Liver (tissue), 9 donors: ENCODE data around the gene TRAPPC5. TPM values are rescaled to one million over a fixed set of nuclear protein-coding genes. Genes with fewer than 3 reads are reported as not detected.

Source experiments
- DNase-seq: peaks from one replicate; pipeline ENCODE4 v3.0.0-alpha.2; 2017; ENCODE audit warnings: low spot score
- H3K27ac ChIP-seq, 2 donors: one replicate each; pipeline ENCODE4 v1.7.0; 2013; ENCODE audit warnings: inconsistent platforms in 2 of 2, low read length in 2 of 2, control low read depth in 1 of 2, low read depth in 1 of 2, mild to moderate bottlenecking in 1 of 2
- H3K27me3 ChIP-seq, 4 donors: one replicate each; pipeline versions ENCODE4 v1.6.1 to v1.7.0; 2013; ENCODE audit warnings: low read length in 3 of 4, inconsistent platforms in 1 of 4, mild to moderate bottlenecking in 1 of 4, moderate library complexity in 1 of 4; ENCODE audit not compliant: control insufficient read depth in 4 of 4, insufficient read depth in 4 of 4
- H3K36me3 ChIP-seq, 4 donors: one replicate each; pipeline versions ENCODE4 v1.6.1 to v1.7.0; 2013; ENCODE audit warnings: low read length in 3 of 4, mild to moderate bottlenecking in 3 of 4, low read depth in 1 of 4, moderate library complexity in 1 of 4; ENCODE audit not compliant: control insufficient read depth in 4 of 4, insufficient read depth in 3 of 4
- H3K4me1 ChIP-seq, 4 donors: one replicate each; pipeline versions ENCODE4 v1.6.1 to v1.7.0; 2013; ENCODE audit warnings: low read length in 3 of 4, mild to moderate bottlenecking in 3 of 4, moderate library complexity in 1 of 4; ENCODE audit not compliant: control insufficient read depth in 4 of 4, insufficient read depth in 4 of 4
- H3K4me3 ChIP-seq, 3 donors: one replicate each; pipeline versions ENCODE4 v1.6.1 to v1.7.0; 2013; ENCODE audit warnings: low read length in 3 of 3, control low read depth in 1 of 3, low read depth in 1 of 3, mild to moderate bottlenecking in 1 of 3
- H3K9ac ChIP-seq, 2 donors: one replicate each; pipeline ENCODE4 v1.7.0; 2013; ENCODE audit warnings: low read length in 2 of 2, mild to moderate bottlenecking in 2 of 2, moderate library complexity in 2 of 2, control low read depth in 1 of 2, low read depth in 1 of 2
- H3K9me3 ChIP-seq, 4 donors: one replicate each; pipeline versions ENCODE4 v1.6.1 to v1.7.0; 2013; ENCODE audit warnings: low read length in 3 of 4; ENCODE audit not compliant: control insufficient read depth in 4 of 4
- CTCF ChIP-seq: fragments of 150-350 bp; IDR thresholded peaks from 2 replicates; pipeline ENCODE4 v1.5.1; 2017; ENCODE audit warnings: improper control_type of control experiment, low read depth, low read length; ENCODE audit not compliant: missing input control
- EGR1 ChIP-seq, 2 donors: IDR thresholded peaks; 2 replicates each; pipeline ENCODE4 v1.6.1; 2016 to 2018; ENCODE audit warnings: antibody characterized with exemption in 2 of 2, low read depth in 2 of 2
- FOXA1 ChIP-seq: IDR thresholded peaks from 2 replicates; pipeline ENCODE4 v1.6.1; 2016; ENCODE audit warnings: antibody characterized with exemption
- FOXA2 ChIP-seq: IDR thresholded peaks from 2 replicates; pipeline ENCODE4 v1.6.1; 2016; ENCODE audit warnings: antibody characterized with exemption
- GABPA ChIP-seq, 2 donors: IDR thresholded peaks in 1 of 2; conservative IDR thresholded peaks in 1 of 2; 2 replicates each; pipeline ENCODE4 v1.6.1; 2016; ENCODE audit warnings: antibody characterized with exemption in 2 of 2, mild to moderate bottlenecking in 1 of 2, moderate library complexity in 1 of 2
- HNF4A ChIP-seq, 2 donors: conservative IDR thresholded peaks; 2 replicates each; pipeline ENCODE4 v1.6.1; 2016; ENCODE audit warnings: antibody characterized with exemption in 2 of 2, mild to moderate bottlenecking in 2 of 2
- HNF4G ChIP-seq: IDR thresholded peaks from 2 replicates; pipeline ENCODE4 v1.6.1; 2016; ENCODE audit warnings: antibody characterized with exemption
- JUND ChIP-seq, 2 donors: IDR thresholded peaks; 2 replicates each; pipeline ENCODE4 v1.6.1; 2016; ENCODE audit warnings: antibody characterized with exemption in 2 of 2
- NR2F2 ChIP-seq: IDR thresholded peaks from 2 replicates; pipeline ENCODE4 v1.6.1; 2016; ENCODE audit warnings: antibody characterized with exemption
- RAD21 ChIP-seq, 2 donors: IDR thresholded peaks; 2 replicates each; pipeline ENCODE4 v1.6.1; 2016; ENCODE audit warnings: antibody characterized with exemption in 2 of 2, mild to moderate bottlenecking in 2 of 2
- RXRA ChIP-seq, 2 donors: IDR thresholded peaks; 2 replicates each; pipeline ENCODE4 v1.6.1; 2017 to 2018; ENCODE audit warnings: antibody characterized with exemption in 2 of 2, mild to moderate bottlenecking in 1 of 2
- SP1 ChIP-seq: IDR thresholded peaks from 2 replicates; pipeline ENCODE4 v1.6.1; 2018; ENCODE audit warnings: antibody characterized with exemption, mild to moderate bottlenecking
- TAF1 ChIP-seq: conservative IDR thresholded peaks from 2 replicates; pipeline ENCODE4 v1.6.1; 2016; ENCODE audit warnings: antibody characterized with exemption, mild to moderate bottlenecking
- YY1 ChIP-seq: IDR thresholded peaks from 2 replicates; pipeline ENCODE4 v1.6.1; 2016; ENCODE audit warnings: antibody characterized with exemption, mild to moderate bottlenecking
- WGBS: extraction: QIAGEN DNeasy Blood & Tissue Kit; methylation state at CpG from one replicate; pipeline ENCODE4 v1.1.7; 2013; 5-methylcytosine and 5-hydroxymethylcytosine counted together
- polyA plus RNA-seq, 2 donors: library from polyadenylated mRNA; stranded (reverse) in 1 of 2; unstranded in 1 of 2; fragments of 200-250 nt in 1 of 2; fragments of >200 nt in 1 of 2; fragmentation: Nextera tagmentation in 1 of 2; extraction: Ambion mirVana in 1 of 2; gene quantifications; one replicate each; pipeline versions ENCODE4 v1.2.1 to v1.2.3, GENCODE V29; 2013 to 2015
- total RNA-seq, 2 donors: library from RNA; depleted of rRNA; stranded (reverse); fragments of >200 nt; gene quantifications; one replicate each; pipeline ENCODE4 v1.2.3, GENCODE V29; 2014
- TF ChIP-seq, protein P1 (sequence below): IDR thresholded peaks from 2 replicates; pipeline ENCODE4 v1.6.1; 2016; ENCODE audit warnings: antibody characterized with exemption
- TF ChIP-seq, protein P2 (sequence below): IDR thresholded peaks from 2 replicates; pipeline ENCODE4 v1.6.1; 2016; ENCODE audit warnings: antibody characterized with exemption, mild to moderate bottlenecking
- TF ChIP-seq, protein P3 (sequence below): IDR thresholded peaks from 2 replicates; pipeline ENCODE4 v1.6.1; 2016; ENCODE audit warnings: antibody characterized with exemption
- donor health status: healthy.
- donor health status: healthy.
- donor health status: healthy.
- donor health status: healthy.
- donor health status: healthy.

The TRAPPC5 gene
- total and polyA plus RNA-seq, 4 donors, result 22.5 to 130 (median 55.2) TPM

DNA sequence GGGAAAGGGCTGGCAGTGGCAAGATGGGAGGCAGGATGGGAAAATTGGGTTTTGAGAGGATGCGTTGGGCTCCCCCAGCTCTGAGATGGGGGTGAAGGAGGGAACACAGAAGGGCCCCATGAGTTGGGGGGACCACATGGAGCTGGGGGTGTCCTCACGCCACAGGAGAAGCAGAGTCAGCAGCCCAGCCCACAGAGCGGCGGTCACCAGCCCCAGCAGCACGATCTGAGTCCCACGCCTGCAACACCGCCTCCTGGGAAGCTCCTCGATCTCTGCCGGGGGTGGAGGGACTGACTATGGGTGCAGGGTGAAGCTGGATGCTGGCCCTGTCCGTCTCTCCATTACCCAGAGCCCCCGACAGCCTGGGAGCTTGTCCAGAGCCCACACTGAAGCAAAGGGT is 17.9 kb downstream of the TRAPPC5 start:
- no peaks in the 10 kb centered on the region for H3K9me3 ChIP-seq
- no peaks in the 10 kb centered on the region for H3K4me1 ChIP-seq
- TF ChIP-seq HNF4A (conservative IDR thresholded peaks at IDR 0.05), result no peak
- TF ChIP-seq, protein P1, sequence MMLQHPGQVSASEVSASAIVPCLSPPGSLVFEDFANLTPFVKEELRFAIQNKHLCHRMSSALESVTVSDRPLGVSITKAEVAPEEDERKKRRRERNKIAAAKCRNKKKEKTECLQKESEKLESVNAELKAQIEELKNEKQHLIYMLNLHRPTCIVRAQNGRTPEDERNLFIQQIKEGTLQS, result no peak
- no peak for TF ChIP-seq FOXA2
- TF ChIP-seq, protein P2, sequence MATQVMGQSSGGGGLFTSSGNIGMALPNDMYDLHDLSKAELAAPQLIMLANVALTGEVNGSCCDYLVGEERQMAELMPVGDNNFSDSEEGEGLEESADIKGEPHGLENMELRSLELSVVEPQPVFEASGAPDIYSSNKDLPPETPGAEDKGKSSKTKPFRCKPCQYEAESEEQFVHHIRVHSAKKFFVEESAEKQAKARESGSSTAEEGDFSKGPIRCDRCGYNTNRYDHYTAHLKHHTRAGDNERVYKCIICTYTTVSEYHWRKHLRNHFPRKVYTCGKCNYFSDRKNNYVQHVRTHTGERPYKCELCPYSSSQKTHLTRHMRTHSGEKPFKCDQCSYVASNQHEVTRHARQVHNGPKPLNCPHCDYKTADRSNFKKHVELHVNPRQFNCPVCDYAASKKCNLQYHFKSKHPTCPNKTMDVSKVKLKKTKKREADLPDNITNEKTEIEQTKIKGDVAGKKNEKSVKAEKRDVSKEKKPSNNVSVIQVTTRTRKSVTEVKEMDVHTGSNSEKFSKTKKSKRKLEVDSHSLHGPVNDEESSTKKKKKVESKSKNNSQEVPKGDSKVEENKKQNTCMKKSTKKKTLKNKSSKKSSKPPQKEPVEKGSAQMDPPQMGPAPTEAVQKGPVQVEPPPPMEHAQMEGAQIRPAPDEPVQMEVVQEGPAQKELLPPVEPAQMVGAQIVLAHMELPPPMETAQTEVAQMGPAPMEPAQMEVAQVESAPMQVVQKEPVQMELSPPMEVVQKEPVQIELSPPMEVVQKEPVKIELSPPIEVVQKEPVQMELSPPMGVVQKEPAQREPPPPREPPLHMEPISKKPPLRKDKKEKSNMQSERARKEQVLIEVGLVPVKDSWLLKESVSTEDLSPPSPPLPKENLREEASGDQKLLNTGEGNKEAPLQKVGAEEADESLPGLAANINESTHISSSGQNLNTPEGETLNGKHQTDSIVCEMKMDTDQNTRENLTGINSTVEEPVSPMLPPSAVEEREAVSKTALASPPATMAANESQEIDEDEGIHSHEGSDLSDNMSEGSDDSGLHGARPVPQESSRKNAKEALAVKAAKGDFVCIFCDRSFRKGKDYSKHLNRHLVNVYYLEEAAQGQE, result no peak
- no peak for TF ChIP-seq RAD21 (IDR thresholded peaks at IDR 0.05)
- no peak for TF ChIP-seq EGR1 (IDR thresholded peaks at IDR 0.05; ENCODE audit: low read depth in 2 of 2)
- TF ChIP-seq RXRA (IDR thresholded peaks at IDR 0.05), result no peak
- TF ChIP-seq JUND (IDR thresholded peaks at IDR 0.05), result no peak
- no peak for TF ChIP-seq YY1
- no peak for TF ChIP-seq GABPA (IDR thresholded peaks at IDR 0.05 in 1 of 2, conservative IDR thresholded peaks at IDR 0.05 in 1 of 2)
- TF ChIP-seq CTCF, result no peak
- no peak for TF ChIP-seq HNF4G
- no peak for TF ChIP-seq TAF1
- TF ChIP-seq, protein P3, sequence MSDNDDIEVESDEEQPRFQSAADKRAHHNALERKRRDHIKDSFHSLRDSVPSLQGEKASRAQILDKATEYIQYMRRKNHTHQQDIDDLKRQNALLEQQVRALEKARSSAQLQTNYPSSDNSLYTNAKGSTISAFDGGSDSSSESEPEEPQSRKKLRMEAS, result no peak
- no peak for TF ChIP-seq SP1
- TF ChIP-seq NR2F2, result no peak
- H3K27me3 ChIP-seq, result peaks cover 0 to 4% (median 0%) of the 10 kb centered on the region in 4 donors
- no peaks in the 10 kb centered on the region for H3K36me3 ChIP-seq
- no peak overlapping the region for H3K4me3 ChIP-seq
- WGBS, result 34% methylated on average over 11 of the region's 11 CpGs
- no peak overlapping the region for H3K9ac ChIP-seq
- H3K27ac ChIP-seq, result no peak overlapping the region
- no peak for DNase-seq

GRCh38 chr19:7699003-7699402 is 18.4 kb downstream of the TRAPPC5 start:
- WGBS, result 52% methylated on average over 2 of the region's 2 CpGs
- Histone ChIP-seq H3K36me3 (no peaks in the 10 kb centered on the region), H3K9ac (no peak overlapping the region), H3K4me1 (no peaks in the 10 kb centered on the region), H3K27me3 (peaks cover 0 to 4% (median 0%) of the 10 kb centered on the region in 4 donors), H3K4me3 (no peak overlapping the region), H3K27ac (no peak overlapping the region), H3K9me3 (no peaks in the 10 kb centered on the region)
- TF ChIP-seq JUND (IDR thresholded peaks at IDR 0.05), result no peak
- no peak for TF ChIP-seq EGR1 (IDR thresholded peaks at IDR 0.05; ENCODE audit: low read depth in 2 of 2)
- TF ChIP-seq RXRA (IDR thresholded peaks at IDR 0.05), result no peak
- TF ChIP-seq GABPA (IDR thresholded peaks at IDR 0.05 in 1 of 2, conservative IDR thresholded peaks at IDR 0.05 in 1 of 2), result no peak
- TF ChIP-seq, protein P3, result no peak
- no peak for TF ChIP-seq FOXA1
- TF ChIP-seq NR2F2, result no peak
- no peak for TF ChIP-seq HNF4G
- no peak for TF ChIP-seq SP1
- TF ChIP-seq, protein P1, result no peak
- no peak for DNase-seq
